Gastrocnemius medialis (tissue), 4 donors: ENCODE data around the gene BEND3.

Source experiments
- CTCF ChIP-seq, 5 experiments: fragments of 450-650 bp in 3 of 5; fragments of 200-600 bp in 2 of 5; sonication (generic) in 2 of 5; IDR thresholded peaks in 4 of 5; conservative IDR thresholded peaks in 1 of 5; 1 replicate in 4 of 5; 2 replicates in 1 of 5; pipeline ENCODE4 v1.5.1; 2016 to 2019; ENCODE audit warnings: antibody characterized with exemption in 5 of 5, mild to moderate bottlenecking in 3 of 5, moderate library complexity in 3 of 5
- POLR2A ChIP-seq, 2 donors: fragments of 450-650 bp; IDR thresholded peaks; one replicate each; pipeline ENCODE4 v1.6.1; 2017; ENCODE audit warnings: antibody characterized with exemption in 2 of 2, mild to moderate bottlenecking in 2 of 2, moderate library complexity in 2 of 2

- TF ChIP-seq CTCF (IDR thresholded peaks at IDR 0.05 in 4 of 5, conservative IDR thresholded peaks at IDR 0.05 in 1 of 5) (no peak), POLR2A (IDR thresholded peaks at IDR 0.05) (no peak)
Observed at GRCh38 chr6:107115695-107116327, 496 bp upstream of the BEND3 start.
